GM21390 (cell line): ENCODE data around the gene RIPOR3.
"Not testable (repeated sequence)": the region's sequence is repeated elsewhere in the genome, so short reads cannot be mapped to it uniquely, and the experiment has no call there.

ENCODE experiments used
- ATAC-seq: cut with Tn5 transposase; IDR thresholded peaks from one replicate; pipeline ENCODE4 v1.9.1; 2021; ENCODE audit not compliant: unreplicated experiment

Gene RIPOR3

GRCh38 chr20:50680105-50680960, 11.0 kb downstream of the RIPOR3 start:
- ATAC-seq, result no peak

DNA sequence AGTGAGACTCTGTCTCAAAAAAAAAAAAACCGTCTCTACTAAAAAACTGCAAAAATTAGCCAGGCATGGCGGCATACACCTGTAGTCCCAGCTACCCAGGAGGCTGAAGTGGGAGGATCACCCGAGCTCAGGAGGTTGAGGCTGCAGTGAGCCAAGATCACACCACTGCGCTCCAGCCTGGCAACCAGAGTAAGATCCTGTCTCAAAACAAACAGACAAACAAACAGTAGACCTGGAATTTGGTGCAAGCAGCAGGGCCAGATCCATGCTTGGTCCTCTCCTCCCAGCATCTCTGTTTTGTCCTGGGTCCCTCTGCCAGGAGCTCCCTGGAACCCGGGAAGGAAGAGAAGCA, 11.6 kb downstream of the RIPOR3 start:
- no peak for ATAC-seq

GRCh38 chr20:50678169-50678898, 13.0 kb downstream of the RIPOR3 start:
- no peak for ATAC-seq

GRCh38 chr20:50676858-50677257, 14.5 kb downstream of the RIPOR3 start:
- ATAC-seq, result no peak

DNA sequence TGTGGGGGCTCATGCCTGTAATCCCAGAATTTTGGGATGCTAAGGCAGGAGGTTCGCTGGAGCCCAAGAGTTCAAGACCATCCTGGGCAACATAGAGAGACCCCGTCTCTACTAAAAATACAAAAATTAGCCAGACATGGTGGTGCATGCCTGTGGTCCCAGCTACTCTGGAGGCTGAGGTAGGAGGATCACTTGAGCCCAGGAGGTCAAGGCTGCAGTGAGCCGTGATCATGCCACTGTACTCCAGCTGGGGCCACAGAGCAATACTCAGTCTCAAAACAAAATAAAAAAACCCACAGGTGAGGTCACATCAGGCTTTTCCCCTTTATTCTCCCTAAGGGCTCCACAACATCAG, 15.0 kb downstream of the RIPOR3 start:
- not testable (repeated sequence) for ATAC-seq

DNA sequence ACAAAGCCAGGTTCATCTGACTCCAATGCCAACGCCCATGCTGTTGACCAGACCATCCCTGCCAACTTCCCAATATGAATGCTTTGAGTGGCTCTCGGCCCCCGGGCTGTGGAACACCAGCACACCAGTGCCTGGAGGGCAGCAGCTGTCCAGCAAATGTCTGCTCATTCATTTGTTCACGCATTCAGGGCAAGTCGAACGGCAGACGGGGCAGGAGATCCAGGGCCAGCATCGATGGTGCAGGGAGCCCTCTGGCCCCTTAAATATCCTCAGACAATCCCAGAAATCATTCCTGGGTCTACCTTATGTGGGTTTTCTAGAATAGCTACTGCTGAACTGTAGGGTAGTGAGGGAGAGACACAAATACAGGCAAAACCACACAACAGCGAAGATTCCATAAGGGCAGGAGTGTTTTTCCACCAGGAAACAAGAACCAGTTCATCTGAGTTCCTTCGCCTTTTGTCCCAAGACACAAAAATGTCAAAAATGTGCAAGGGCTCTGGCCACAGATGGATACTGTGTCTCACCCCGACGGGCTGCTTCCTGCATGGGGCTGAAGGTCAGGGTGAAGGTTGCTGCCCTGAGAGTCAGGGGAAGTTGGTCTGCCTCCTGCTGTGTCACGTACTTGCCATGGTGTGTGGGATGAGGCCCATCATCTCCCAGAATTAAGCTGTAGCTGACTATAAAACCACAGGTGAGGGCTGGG, 15.5 kb downstream of the RIPOR3 start:
- ATAC-seq, result no peak

GRCh38 chr20:50674138-50674825, 17.1 kb downstream of the RIPOR3 start:
- no peak for ATAC-seq

DNA sequence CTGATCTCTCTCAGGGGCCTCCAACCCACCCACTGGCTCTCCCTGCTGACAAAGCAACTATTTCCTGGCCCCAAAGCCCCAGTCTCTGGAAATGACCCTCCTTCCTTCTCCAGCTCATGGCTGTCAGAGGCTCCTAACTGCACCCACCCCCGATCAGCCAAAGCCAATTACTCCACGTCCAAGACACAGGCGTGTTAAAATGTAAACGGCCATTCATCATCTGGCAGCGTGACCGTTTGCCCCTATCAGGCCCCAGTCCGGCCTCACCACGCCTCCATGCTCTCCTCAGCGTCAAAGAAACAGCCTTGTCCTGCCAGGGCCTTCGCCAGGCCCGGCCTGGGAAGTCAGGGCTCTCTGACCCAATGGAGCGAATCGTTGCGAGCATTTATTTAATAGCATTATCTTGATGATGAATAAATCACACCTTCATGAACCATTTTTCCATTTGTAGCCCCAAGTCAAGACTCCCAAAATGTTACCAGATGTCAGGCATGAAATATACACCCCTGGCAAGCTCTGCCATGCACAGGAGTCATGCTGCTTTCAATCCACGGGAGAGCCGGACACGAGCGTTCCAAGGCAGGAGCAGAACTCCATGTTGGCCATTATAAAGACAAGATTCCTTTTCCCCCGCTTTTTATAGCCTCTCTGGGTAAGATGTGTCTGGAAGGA, 17.7 kb downstream of the RIPOR3 start:
- ATAC-seq, result no peak

- ATAC-seq, result no peak
These were observed 18.2 kb downstream of the RIPOR3 start for GRCh38 chr20:50673146-50673465.

- no peak for ATAC-seq
These were observed 18.8 kb downstream of the RIPOR3 start for GRCh38 chr20:50672400-50673145.

DNA sequence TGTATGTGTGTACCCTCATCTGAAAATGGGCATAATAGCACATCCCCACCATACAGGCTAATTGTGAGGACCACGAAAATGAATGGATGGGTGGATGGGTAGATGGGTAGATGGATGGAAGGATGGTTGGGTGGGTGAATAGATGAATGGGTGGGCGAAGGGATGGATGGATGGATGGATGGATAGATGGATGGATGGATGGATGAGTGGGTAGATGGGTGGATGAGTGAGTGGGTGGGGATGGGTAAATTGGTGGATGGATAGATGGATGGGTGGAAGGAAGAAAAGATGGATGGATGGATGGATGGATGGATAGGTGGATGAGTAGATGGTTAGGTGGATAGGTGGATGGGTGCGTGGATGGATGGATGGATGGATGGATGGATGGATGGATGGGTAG, 19.7 kb downstream of the RIPOR3 start:
- ATAC-seq, result no peak

DNA sequence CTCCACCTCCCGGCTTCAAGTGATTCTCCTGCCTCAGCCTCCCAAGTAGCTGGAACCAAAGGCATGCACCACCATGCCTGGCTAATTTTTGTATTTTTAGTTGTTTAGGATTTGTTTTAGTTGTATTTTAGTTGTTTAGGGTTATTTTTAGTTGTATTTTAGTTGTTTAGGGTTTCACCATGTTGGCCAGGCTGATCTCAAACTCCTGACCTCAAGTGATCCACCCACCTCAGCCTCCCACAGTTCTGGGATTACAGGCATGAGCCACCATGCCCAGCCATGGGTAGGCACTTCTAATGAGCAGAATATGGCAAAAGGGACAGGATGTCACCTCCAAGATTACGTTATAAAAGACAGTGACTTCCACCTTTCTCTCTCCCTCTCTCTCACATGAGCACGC, 20.3 kb downstream of the RIPOR3 start:
- not testable (repeated sequence) for ATAC-seq

- ATAC-seq, result no peak
These were observed 21.0 kb downstream of the RIPOR3 start for GRCh38 chr20:50670126-50670862.

DNA sequence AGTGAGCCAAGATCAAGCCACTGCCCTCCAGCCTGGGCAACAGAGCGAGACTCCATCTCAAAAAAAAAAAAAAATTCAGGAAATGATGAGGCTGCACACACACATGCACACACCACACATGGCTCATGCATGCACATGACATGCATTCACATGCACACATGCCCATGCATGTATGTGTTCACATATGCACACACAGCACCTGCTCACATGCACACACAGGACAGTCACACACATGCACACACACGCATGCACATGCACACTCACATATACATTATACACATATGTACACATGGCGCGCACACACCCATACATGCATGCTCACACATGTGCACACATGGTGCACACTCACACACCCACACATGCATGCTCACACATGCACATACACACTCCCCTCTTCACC, 22.5 kb downstream of the RIPOR3 start:
- no peak for ATAC-seq

GRCh38 chr20:50668326-50668725, 23.0 kb downstream of the RIPOR3 start:
- no peak for ATAC-seq

DNA sequence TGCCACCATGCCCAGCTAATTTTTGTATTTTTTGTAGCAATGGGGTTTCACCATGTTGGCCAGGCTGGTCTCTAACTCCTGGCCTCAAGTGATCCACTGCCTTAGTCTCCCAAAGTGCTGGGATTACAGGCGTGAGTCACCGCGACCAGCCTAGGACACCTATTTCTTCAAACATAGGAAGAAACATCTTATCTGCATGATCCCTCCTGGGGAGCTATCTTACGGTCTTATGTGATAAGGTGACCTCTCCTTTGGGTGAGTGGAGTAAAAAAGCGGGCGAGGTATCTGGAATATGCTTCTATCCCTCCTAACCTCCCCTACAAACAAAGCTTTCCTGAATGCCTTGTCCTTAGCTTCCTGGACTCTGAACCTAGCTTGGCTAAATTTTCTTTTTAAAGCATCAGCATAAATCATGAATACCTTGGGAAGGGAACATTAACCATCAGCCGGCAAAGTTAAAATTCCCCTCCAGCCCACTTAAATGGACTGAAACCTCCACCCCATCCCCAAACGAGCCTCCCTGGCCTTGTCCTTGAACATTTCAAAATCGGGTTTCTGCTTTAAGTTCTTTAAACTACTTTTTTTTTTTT, 24.5 kb downstream of the RIPOR3 start:
- no peak for ATAC-seq

- ATAC-seq, result no peak
These were observed 27.1 kb downstream of the RIPOR3 start for GRCh38 chr20:50664254-50664653.

DNA sequence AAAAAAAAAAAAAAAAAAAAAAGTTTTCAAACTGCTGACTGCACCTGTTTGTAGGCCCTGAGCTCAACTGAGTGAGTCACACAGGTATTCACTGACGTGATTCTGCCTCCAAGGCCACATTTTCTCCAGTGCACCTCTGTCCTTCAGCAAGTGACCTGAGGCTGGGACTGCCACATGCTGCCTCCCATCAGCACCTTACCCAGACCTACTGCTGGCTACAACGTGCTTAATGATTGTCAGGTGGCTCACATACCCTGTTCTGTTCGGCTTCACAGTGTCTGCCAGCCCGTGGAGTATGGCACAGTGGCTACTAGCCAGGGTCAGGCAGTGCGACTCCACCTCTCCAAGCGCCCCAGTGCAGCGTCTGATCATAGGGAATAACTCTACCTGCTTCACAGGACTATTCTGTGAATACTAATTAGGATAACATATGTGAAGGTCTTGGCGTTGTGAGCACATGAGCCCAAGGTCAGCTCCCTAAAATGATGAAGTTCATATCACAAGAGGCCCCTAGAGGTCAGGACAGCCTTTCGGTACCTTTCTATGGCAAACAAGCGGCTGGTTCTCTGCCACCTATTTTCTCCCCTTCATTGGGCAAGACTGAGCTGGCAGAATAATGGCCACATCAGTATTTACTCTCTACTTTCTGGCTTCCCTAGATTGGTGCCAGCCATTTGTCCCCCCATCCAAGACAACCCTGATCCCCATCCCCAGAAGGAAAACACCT, 28.1 kb downstream of the RIPOR3 start:
- ATAC-seq, result no peak
